ENCODE data around the gene R3HDM4.

- TF ChIP-seq EZH2 (IDR thresholded peaks at IDR 0.05; ENCODE audit: borderline replicate concordance, low read length) (no peak), CTCF (conservative IDR thresholded peaks at IDR 0.05 in 1 of 2, IDR thresholded peaks at IDR 0.05 in 1 of 2; ENCODE audit: extremely low read depth in 1 of 2, insufficient read depth in 1 of 2, low read depth in 1 of 2, low read length in 2 of 2) (no peak)
Measured at GRCh38 chr19:943551-944170, 30.6 kb upstream of the R3HDM4 start.
